HG03064 (cell line): ENCODE measurements around the gene CCL18.
"Not testable (repeated sequence)": the region's sequence is repeated elsewhere in the genome, so short reads cannot be mapped to it uniquely, and the experiment has no call there.

Experiments used
- ATAC-seq: cut with Tn5 transposase; IDR thresholded peaks from one replicate; pipeline ENCODE4 v1.9.1; 2021; ENCODE audit warnings: low read depth; ENCODE audit not compliant: unreplicated experiment

Gene CCL18

DNA sequence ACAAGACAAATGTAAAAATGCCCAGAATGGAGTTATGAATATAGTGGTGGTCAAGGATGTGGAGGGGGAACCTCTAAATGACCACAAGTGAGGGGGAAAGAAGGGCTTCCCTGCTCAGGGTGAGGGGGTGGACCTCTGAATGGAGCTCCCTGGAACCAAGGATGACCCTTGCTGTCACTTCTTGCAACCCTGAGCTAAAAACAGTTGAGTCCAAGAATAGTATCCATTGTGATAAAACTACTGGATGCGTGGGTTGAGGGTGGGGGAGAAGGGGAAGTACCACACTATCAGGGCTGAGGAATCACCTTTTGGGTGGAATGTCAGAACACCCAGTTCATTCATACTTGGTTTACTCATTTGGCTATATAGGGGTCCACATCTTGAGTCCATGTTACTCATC is 34.9 kb downstream of the CCL18 start:
- ATAC-seq: not testable (repeated sequence)

DNA sequence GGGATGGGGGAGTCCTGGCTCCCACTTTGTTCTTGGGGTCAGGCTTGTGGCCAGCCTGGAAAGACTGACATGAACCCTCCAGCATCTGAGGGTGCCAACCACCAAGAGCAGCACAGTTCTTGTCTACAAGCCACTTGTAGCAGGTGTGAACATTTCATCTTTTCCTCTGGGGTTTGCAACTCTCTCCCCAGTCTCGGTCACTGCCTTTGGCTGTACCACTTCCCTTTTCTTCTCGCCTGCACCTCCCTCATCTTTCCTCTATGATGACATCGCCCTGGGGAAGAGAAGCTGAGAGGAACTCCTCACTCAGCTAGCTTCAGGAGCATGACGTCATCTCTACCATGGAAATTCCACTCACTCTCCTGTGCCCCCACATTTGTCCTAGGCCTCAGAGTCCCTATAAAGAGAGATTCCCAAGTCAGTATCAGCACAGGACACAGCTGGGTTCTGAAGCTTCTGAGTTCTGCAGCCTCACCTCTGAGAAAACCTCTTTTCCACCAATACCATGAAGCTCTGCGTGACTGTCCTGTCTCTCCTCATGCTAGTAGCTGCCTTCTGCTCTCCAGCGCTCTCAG is 39.4 kb downstream of the CCL18 start, which contains the start of gene CCL4:
Gene CCL4 (plus strand): TSS at position 427 of the 575 bp plus-strand sequence. CDS start 79 bp downstream, at position 506.
- peak; percentile 65 for ATAC-seq

DNA sequence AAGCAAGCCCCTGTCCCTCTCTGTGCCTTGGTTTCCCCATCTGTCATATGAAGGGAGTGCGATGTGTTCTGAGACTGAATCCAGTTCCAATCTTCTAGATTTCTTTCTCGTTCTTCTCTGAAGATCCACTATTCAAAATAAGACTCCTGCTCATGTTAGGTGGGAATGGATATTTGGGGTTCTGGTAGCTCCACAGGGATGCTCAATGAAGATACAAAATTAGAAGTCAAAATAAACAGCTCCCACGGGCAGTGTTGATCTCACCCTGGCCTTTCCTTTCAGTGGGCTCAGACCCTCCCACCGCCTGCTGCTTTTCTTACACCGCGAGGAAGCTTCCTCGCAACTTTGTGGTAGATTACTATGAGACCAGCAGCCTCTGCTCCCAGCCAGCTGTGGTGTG is 40.2 kb downstream of the CCL18 start:
- ATAC-seq: not testable (repeated sequence)

DNA sequence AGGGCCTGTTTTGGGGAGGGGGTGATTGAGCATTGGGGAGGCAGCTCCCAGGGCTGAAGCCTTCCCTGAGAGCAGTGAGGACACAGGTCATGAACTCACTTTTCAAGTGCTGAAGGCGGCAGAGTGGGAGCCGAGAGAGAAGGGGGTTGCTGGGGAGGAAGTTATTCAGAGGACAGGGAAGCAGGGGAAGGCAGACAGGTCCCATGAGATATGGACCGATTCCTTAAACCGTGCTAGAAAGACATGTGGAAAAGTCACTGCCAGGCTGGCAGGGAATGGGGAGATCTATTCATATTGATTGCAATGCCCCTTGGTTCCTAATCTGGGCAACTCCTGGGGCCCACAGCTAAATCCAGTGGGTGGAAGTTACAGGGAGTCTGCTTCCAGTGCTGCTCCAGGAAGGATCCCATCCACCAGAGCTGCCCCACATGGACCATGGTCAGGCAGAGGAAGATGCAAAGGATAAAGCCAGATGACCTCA is 40.7 kb downstream of the CCL18 start:
- no peak for ATAC-seq

DNA sequence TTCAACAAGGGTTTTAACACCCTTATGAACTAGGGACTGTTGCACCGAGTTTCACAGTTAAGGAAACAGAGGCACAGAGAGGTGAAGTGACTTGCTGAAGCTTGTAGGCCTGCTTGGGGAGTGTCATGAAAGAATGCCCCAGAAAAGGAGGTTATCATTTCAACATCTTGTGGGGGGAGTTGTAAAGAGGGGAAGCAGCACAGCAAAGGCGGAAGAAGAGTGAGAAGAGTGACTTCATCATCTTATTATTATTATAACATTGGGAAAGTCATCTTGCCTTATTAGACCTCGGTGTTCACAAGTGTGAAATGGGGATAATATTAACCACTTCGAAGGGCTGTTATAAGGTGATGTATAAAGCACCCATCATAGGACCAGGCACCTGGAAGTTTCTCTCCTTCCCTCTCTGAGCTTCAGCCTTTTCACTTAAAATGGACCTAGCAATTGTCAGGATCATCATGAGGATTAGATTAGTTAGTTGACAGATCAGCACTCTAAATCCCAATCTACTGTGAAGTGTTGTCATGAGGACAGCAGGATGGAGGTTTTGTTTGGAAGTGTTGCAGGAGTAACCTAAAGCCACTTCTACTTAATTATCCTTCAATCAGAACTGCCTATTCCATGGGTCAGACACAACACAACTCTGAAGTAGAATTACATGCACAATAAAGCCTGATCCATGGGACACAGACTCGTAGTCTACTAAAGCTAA is 41.9 kb downstream of the CCL18 start:
- ATAC-seq: no peak

DNA sequence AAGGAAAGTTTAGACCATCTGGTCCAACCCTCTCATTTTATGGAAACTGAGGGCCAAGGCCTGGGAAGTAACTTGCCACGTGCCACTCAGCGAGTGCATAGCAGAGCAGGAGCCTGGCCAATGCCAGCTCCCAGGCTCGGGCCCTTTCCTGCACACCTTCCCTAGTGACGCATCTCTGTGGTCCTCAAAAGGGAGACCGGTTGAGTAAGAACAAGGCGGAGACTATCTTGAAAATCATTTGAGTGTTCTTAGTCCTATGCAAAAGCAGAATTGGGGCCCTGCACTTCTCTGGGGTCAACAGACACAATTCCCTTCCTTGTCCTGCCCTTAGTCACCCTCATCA is 42.4 kb downstream of the CCL18 start:
- ATAC-seq: no peak

DNA sequence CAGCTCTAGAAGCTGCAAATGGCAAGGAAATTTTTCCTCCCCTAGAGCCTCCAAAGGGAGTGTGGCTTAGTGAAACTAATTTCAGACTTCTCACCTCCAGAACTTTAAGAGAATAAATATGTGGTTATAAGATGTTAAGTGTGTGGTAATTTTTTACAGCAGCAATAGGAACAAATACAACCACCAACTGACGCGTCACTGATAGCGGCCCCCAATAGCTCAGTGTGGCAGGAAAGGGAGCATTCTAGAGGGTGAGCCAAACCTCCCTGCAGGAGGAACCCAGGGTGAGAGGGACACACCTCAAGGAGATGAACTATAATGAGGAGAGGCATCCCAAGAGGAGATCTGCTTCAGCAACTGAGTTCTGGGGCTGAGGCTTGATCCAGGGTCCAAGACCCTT is 43.6 kb downstream of the CCL18 start:
- ATAC-seq: no peak

DNA sequence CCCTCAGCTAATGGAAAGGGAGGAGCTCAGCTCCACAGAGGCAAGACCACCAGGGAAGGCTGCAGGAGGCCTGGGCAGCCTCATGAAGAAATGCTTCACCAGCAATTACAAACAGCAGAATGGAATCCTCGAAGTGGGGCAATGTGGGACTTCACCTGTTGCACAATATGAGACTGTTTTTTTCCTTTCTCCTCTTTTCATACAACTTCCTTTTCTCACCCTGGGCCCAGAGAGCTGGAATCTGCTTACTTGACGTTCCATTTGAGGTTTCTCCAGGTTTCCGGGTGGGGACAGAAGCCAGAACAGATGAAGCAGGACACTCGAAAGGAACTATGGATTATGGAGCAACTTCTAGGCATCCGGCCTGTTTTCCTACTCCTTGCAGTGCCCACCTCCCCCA is 44.2 kb downstream of the CCL18 start:
- ATAC-seq: not testable (repeated sequence)

DNA sequence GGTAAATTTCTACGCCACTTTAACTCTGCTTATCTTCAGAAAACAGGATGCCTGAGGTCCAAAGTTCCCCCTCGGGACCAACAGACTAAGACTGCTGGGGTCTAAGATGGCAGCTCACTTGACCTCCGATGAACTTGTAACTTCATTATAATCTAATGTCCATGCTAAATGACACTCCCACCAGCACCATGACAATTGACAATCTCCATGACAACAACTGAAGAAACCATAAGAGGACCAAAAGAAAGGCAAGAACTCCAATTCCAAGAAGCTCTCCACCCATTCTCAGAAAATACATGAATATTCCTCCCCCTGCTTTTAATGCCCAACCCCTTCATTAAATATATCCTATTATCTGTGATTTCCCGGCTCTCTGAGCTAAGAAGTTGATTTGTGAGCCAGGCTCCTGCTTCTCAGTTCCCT is 47.0 kb downstream of the CCL18 start:
- ATAC-seq: no peak

DNA sequence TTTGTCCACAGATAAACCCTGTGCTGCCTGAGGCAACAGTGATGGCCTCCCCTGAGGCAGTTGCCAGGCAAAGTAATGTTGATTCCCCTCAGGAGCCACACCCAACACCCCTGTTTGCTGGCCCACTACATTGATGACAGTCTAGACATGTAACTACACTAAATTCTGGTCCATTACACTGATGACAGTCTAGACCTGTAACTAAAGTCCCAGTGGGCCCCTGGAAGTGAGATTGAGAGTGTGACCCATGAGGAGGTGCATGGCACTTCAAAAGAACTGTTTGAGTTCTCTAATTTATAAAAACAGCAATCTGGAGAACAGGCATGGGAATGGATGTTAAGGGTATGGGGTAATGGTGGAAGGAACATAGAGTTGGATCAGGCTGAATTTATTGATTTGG is 48.5 kb downstream of the CCL18 start:
- ATAC-seq: no peak

DNA sequence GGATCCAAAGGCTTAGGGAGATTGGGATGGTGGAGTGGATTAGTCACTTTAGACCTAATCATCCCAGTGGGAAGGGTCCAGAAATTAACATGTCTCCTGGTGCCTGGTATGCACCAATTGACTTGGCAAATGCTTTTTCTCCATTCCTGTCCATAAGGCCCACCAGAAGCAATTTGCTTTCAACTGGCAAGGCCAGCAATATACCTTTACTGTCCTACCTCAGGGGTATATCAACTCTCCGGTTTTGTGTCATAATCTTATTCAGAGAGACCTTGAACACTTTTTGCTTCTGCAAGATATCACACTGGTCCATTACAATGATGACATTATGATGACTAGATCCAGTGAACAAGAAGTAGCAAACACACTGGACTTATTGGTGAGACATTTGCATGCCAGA is 49.1 kb downstream of the CCL18 start:
- ATAC-seq: not testable (repeated sequence)

DNA sequence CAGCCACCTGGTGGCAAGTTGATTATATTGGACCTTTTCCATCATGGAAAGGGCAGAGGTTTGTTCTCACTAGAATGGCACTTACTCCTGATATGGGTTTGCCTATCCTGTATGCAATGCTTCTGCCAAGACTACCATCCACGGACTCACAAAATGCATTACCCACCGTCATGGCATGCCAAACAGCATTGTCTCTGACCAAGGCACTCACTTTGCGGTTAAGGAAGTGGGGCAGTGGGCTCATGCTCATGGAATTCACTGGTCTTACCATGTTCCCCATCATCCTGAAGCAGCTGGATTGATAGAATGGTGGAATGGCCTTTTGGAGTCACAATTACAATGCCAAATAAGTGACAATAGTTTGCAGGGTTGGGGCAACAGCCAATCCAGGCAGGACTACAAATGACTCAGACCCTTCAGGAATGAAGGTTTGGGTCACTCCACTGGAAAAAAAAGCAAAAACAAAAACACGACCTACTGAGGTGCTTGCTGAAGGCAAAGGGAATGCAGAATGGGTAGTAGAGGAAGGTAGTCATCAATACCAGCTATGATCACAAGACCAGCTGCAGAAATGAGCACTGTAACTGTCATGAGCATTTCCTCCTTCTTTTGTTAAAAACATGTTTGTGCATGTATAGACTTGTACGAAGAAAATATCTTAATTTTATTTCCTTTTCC is 51.0 kb downstream of the CCL18 start:
- ATAC-seq: not testable (repeated sequence)

DNA sequence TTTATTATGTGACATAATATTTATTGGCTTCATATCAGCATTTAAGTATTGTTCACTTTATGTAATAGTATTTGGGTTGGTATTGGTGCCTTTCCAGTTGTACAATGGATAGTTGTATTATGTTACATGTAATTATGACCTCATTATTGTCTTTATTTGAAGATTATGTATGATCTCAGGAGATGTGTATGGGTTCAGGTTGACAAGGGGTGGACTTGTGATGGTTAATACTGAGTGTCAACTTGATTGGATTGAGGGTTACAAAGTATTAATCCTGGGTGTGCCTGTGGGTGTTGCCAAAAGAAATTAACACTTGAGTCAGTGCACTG is 51.5 kb downstream of the CCL18 start:
- ATAC-seq: not testable (repeated sequence)

DNA sequence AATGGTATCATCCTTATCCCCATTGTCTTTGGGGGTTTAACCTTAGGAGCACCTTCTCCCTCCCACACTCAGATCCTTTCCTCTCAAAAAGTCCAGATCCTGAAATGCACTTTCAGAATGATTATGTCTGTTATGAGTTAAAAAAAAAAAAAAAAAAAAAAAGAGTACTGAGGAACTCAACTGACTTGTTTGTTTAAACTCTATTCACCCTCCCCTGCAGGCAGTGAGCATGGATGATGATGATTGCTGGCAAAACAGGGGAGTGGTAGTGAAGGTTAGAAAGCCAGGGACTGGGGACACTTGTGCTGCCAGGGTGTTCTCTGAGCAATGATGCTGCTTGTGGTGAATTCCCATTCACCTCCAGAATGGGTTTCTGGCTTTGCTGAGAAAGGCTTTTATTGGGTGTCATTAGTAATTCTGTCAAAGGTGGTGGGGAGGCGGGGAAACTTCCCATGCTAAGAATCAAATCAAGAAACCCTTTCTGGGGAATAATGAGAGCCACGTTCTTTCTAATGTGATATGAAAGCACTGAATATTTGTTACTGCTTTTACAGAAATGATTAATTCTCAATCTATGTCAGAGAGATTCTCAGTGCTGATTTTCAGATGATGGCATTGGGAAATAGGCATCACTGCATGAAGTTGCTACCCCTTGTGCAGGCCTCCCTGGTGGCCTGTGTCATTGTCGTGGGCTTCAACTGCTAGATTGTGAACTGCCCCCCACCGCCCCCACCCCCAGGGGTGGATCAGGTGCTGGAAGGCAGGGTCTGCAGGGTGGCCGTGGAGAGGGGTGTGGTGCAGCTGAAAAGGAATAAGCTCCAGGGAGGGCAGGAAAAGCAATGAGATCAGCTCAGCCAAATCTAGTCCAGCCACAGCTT is 53.7 kb downstream of the CCL18 start:
- no peak for ATAC-seq

DNA sequence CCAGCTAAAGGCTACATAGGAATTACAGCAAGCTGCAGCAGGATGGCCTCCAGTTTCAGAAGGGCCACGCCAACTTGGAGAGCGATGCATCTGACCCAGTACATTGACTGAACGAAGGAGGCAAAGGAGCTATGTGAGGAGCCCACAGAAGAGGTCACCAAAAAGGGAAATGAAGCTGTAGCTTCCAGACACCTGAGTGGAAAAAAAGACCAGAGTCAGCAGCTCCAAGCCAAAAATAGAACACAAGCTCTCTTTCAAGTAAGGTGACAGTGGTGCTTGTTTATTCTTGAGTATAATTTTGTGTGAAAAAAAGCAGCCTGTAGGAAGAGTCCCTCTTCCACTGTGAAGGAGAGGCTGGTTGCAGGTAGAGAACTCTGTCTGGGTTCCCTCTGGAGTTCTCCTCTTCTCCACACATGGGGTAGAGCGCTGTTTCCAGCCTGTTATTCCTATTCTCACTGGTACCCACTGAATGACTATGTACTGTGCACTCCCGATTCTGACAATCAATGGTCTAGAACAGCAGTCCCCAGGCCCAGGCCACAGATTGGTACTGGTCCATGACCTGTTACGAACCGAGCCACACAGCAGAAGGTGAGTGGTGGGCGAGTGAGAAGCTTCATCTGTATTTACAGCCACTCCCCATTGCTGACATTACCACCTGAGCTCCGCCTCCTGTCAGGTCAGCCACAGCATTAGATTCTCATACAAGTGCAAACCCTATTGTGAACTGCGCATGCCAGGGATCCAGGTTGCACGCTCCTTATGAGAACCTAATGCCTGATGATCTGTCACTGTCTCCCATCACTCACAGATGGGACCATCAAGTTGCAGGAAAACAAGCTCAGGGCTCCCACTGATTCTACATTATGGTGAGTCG is 54.6 kb downstream of the CCL18 start:
- ATAC-seq: no peak

DNA sequence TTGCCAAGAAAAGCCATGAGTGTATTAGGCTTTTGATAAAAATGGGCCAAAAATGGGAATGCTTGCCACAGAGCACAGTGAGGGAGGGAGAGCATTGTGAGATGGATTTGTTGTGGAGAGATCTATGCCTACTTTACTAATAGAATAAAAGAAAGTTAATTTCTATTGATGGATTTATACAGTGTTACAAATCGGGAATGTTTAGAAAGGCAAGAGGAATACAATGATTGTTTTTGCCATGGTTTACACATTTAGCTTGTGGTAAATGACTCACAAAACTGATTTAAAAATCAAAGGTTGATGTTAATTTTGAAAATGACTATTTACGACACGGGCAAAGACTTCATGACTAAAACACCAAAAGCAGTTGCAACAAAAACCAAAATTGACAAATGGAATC is 56.1 kb downstream of the CCL18 start:
- no peak for ATAC-seq

DNA sequence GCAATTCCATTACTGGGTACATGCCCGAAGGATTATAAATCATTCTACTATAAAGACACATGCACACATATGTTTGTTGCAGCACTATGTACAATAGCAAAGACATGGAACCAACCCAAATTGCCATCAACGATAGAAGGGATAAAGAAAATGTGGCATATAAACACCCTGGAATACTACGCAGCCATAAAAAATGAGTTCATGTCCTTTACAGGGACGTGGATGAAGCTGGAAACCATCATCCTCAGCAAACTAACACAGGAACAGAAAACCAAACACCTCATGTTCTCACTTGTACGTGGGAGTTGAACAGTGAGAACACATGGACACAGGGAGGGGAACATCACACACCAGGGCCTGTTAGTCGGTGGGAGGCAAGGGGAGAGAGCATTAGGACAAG is 57.0 kb downstream of the CCL18 start:
- ATAC-seq: not testable (repeated sequence)
